ENCODE results near the gene HRH3.

The HRH3 gene

DNA sequence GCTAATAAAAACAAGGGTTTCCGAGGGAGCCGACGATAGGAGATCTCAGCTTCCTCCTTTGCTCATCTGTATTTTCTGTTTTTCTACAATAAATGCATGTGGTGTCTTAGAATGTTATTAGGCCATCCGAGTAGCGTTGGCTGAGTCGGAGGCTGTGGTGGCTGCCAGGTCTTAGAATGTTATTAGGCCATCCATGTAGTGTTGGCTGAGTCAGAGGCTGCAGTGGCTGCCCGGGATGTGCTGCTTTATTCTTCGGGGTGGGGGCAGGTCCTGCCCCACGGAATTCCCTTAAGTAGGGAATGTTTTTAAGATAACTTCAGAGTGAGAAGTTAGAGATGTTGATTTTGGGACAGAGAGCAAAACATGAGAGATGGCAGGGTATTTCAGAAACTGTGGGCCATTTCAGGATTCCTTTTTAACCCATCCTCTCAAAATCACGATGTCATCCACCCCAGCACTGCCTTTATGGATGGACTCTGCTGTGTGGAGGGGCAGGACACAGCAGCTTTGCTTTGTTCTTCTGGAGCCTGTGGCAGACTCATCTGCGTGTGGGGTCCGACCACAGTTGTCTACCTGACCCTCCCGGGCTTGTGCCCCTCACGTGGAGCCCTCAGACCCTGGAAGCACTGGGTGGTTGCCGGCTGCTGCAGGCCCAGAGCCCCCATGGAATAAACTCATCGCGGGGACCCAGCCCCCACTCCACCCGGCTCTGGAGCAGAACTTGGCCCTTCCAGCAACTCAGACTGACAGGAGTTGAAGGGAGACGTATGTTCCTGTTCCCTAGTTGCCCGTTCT is 38.6 kb upstream of the HRH3 start:
- Histone ChIP-seq H3K27me3 (no peaks in the 10 kb centered on the region), H3K4me3 (ENCODE audit: low read depth, low read length) (no peak overlapping the region), H3K36me3 (peaks cover 5% of the 10 kb centered on the region), H3K4me1 (peaks cover 4% of the 10 kb centered on the region; the same call in 1 of the 2 replicates), H3K9me3 (no peaks in the 10 kb centered on the region)
- TF ChIP-seq, protein P1, sequence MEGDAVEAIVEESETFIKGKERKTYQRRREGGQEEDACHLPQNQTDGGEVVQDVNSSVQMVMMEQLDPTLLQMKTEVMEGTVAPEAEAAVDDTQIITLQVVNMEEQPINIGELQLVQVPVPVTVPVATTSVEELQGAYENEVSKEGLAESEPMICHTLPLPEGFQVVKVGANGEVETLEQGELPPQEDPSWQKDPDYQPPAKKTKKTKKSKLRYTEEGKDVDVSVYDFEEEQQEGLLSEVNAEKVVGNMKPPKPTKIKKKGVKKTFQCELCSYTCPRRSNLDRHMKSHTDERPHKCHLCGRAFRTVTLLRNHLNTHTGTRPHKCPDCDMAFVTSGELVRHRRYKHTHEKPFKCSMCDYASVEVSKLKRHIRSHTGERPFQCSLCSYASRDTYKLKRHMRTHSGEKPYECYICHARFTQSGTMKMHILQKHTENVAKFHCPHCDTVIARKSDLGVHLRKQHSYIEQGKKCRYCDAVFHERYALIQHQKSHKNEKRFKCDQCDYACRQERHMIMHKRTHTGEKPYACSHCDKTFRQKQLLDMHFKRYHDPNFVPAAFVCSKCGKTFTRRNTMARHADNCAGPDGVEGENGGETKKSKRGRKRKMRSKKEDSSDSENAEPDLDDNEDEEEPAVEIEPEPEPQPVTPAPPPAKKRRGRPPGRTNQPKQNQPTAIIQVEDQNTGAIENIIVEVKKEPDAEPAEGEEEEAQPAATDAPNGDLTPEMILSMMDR (IDR thresholded peaks at IDR 0.05; ENCODE audit: low read depth, low read length), result no peak
- DNase-seq, result no peak

DNA sequence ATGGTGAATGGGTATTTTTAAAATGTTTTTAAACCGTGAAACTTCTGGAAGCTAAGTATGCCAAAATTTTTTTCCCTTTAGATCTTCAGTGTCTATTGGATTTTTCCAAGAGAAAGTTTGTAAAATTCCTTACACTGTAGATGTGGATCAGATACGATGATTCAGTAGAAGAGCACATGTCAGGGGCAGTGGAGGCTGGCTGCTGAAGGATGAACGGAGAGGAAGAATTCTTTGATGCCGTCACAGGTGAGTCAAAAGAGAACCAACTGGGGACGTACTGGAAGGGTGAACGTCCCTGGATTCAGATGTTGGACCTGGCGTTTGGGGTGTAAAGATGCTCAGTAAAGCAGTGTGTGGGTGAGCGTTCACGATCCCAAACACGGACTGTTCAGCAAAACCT is 35.9 kb upstream of the HRH3 start:
- TF ChIP-seq, protein P1 (IDR thresholded peaks at IDR 0.05; ENCODE audit: low read depth, low read length), result no peak
- peaks cover 4% of the 10 kb centered on the region; the same call in 1 of the 2 replicates for H3K4me1 ChIP-seq
- no peak for DNase-seq
- no peaks in the 10 kb centered on the region for H3K9me3 ChIP-seq
- no peaks in the 10 kb centered on the region for H3K27me3 ChIP-seq
- H3K4me3 ChIP-seq (ENCODE audit: low read depth, low read length), result no peak overlapping the region
- no peaks in the 10 kb centered on the region for H3K36me3 ChIP-seq

DNA sequence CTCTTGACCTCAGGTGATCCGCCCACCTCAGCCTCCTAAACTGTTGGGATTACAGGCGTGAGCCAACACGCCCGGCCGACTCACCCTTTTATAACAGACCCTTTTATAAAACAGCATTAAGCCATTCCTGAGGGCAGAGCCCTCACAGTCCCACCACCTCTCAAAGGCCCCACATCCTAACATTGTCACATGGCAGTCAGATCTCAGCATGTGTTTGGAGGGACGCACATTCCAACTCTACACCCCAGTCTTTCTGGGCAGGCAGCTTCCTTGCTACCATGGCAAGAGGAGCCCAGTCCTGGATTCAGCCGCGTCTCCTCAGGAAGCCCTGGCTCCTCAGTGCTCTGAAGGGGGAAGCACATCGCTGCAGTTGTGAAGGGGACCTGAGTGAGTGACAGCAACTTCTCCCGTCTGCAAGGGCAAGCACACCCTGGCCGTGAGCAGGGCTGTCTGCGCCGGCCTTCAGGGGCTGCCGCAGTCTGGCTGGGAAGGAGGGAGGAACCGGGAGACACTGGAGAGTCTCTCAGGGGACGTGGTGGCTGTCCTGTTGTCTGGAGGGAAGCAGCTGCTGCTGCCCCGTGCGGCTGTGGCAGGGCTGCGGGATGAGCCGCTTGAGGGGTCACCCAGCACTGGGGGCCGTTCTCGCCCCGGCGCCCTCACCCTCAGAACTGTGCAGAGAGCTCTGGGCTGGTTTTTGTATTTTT is 34.1 kb upstream of the HRH3 start:
- H3K4me1 ChIP-seq, result peaks cover 4% of the 10 kb centered on the region; the same call in 1 of the 2 replicates
- no peaks in the 10 kb centered on the region for H3K9me3 ChIP-seq
- no peaks in the 10 kb centered on the region for H3K27me3 ChIP-seq
- peak overlapping the region; percentile 38 for H3K4me3 ChIP-seq (ENCODE audit: low read depth, low read length)
- TF ChIP-seq, protein P1 (IDR thresholded peaks at IDR 0.05; ENCODE audit: low read depth, low read length), result peak; percentile 33; the same call in 1 of the 2 replicates
- DNase-seq, result peak; percentile 83
- no peaks in the 10 kb centered on the region for H3K36me3 ChIP-seq

DNA sequence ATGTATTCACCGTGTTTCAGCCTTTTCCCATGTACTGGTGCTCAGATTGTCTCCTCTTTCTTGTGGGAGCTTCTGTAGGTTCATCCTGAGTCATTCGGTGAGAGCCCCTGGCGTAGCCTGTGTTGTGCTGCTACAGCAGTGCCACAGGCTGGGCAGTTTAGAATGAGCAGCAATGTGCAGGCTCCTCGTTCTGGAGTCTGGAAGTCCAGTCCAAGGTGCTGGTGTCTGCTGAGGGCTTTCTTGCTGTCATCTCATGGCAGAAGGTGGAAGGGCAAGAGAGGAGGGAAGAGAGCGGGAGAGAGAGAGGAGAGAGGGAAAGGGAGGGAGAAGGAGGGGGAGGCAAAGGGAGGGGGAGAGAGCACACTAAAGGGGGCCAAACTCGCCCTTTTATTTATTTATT is 33.3 kb upstream of the HRH3 start:
- Histone ChIP-seq H3K36me3 (no peaks in the 10 kb centered on the region), H3K4me3 (ENCODE audit: low read depth, low read length) (no peak overlapping the region), H3K4me1 (peaks cover 4% of the 10 kb centered on the region; the same call in 1 of the 2 replicates), H3K9me3 (no peaks in the 10 kb centered on the region), H3K27me3 (no peaks in the 10 kb centered on the region)
- DNase-seq, result no peak
- TF ChIP-seq, protein P1 (IDR thresholded peaks at IDR 0.05; ENCODE audit: low read depth, low read length), result no peak

DNA sequence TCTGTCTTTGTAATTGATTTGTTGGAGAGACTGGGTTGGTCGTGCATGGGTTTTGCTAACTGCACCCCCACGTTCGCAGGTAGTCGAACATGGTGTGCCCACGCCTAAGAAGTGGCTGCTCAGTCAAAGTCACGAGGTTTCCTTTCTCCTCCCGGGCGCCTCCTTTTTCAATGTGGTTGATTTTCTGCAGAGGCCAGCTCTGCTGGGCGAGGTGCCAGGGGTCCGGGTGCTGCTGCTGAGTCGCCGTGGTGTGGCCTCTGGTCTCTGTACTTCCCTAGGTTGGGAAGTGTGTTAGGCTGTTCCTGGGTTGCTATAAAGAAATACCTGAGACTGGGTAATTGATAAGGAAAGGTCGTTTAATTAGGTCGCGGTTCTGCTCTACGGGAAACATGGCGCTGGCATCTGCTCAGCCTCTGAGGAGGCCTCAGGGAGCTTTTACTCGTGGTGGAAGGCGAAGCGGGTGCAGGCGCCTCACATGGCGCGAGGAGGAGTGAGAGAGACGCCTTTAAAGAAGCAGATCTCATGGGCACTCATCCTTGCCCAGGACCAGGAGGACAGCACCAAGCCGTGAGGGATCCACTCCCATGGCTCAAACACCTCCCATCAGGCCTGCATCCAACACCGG is 32.4 kb upstream of the HRH3 start:
- no peak overlapping the region for H3K4me3 ChIP-seq (ENCODE audit: low read depth, low read length)
- H3K9me3 ChIP-seq, result no peaks in the 10 kb centered on the region
- TF ChIP-seq, protein P1 (IDR thresholded peaks at IDR 0.05; ENCODE audit: low read depth, low read length), result no peak
- H3K36me3 ChIP-seq, result no peaks in the 10 kb centered on the region
- peaks cover 4% of the 10 kb centered on the region; the same call in 1 of the 2 replicates for H3K4me1 ChIP-seq
- DNase-seq, result no peak
- H3K27me3 ChIP-seq, result no peaks in the 10 kb centered on the region
